Measurements from ENCODE around the gene RAB11FIP2. TPM values are rescaled to one million over a fixed set of nuclear protein-coding genes. Genes with fewer than 3 reads are reported as not detected.

RAB11FIP2 gene
- total and polyA plus RNA-seq, 2 of the 4 experiments (the other 2 are of a cell fraction) = 3.6 to 16.1 TPM

DNA sequence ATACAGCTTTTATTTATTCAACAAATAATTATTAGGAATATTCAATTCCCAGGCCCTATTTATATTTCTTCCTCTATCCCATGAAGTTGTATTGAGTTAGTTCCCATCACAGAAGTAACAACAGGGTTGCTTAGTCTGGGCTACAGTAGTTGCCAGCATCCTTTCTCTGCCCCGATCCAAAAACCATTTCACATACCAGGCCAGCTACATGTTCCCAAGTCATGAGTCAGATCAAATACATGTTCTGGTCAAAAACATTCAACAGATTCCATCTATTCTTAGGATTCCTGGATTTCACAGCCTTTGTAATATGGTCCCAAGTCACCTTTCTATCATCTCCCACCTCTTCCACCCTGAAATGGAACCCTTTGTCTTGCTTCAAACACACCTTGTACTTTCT is 91.6 kb downstream of the RAB11FIP2 start:
- no peaks in the 10 kb centered on the region for H3K36me3 ChIP-seq (ENCODE audit: control insufficient read depth, insufficient read depth, low read length)
- ChIA-PET POLR2A (ENCODE audit: unreplicated experiment) (no interaction called here), CTCF (no interaction called here)
- no peak overlapping the region for H3K56ac ChIP-seq (ENCODE audit: extremely low read depth, insufficient read depth, low read length)
- in situ Hi-C loops (cut with MboI; ENCODE audit: low sequenced_read_pairs) (no loop called here), intact Hi-C loops (cut with micrococcal nuclease) (no loop called here), dilution Hi-C loops (cut with HindIII; ENCODE audit: low sequenced_read_pairs, unreplicated experiment) (no loop called here)
- no peak overlapping the region for H4K91ac ChIP-seq (ENCODE audit: insufficient read depth, low read depth, low read length)
- no peak overlapping the region for H3K18ac ChIP-seq (ENCODE audit: low read depth, low read length)
- H3K14ac ChIP-seq (replicated peaks; ENCODE audit: low read depth, low read length) = no peak overlapping the region
- H3K23ac ChIP-seq (ENCODE audit: low read depth, low read length) = no peak overlapping the region
- H2BK20ac ChIP-seq (ENCODE audit: low read depth, low read length) = no peak overlapping the region
- H4K20me1 ChIP-seq (ENCODE audit: insufficient read depth, low read length) = no peaks in the 10 kb centered on the region
- 60% methylated on average over 1 of the region's 1 CpG; no CpG with 5 or more reads in 1 of the 2 experiments for WGBS, 2 experiments (ENCODE audit: extremely low coverage in 2 of 2, insufficient read length in 1 of 2)
- H2BK15ac ChIP-seq (ENCODE audit: low read depth, low read length) = no peak overlapping the region
- no peak overlapping the region for H4K8ac ChIP-seq (ENCODE audit: low read depth in 2 of 2, low read length in 2 of 2)
- H2AFZ ChIP-seq (replicated peaks; ENCODE audit: low read length, poor library complexity) = no peak overlapping the region
- H3K27me3 ChIP-seq (ENCODE audit: control insufficient read depth, insufficient read depth, low read length) = peaks cover 1% of the 10 kb centered on the region; the same call in 1 of the 2 replicates
- H3K79me1 ChIP-seq (ENCODE audit: low read depth in 1 of 2, low read length in 2 of 2) = no peaks in the 10 kb centered on the region
- no peak overlapping the region for H2BK5ac ChIP-seq (ENCODE audit: low read depth, low read length, poor library complexity, severe bottlenecking)
- TF ChIP-seq MAZ (IDR thresholded peaks at IDR 0.05; ENCODE audit: borderline replicate concordance, low read depth, low read length) (no peak), BHLHE40 (IDR thresholded peaks at IDR 0.05; ENCODE audit: low read depth, low read length) (no peak)
- TF ChIP-seq, protein P1, sequence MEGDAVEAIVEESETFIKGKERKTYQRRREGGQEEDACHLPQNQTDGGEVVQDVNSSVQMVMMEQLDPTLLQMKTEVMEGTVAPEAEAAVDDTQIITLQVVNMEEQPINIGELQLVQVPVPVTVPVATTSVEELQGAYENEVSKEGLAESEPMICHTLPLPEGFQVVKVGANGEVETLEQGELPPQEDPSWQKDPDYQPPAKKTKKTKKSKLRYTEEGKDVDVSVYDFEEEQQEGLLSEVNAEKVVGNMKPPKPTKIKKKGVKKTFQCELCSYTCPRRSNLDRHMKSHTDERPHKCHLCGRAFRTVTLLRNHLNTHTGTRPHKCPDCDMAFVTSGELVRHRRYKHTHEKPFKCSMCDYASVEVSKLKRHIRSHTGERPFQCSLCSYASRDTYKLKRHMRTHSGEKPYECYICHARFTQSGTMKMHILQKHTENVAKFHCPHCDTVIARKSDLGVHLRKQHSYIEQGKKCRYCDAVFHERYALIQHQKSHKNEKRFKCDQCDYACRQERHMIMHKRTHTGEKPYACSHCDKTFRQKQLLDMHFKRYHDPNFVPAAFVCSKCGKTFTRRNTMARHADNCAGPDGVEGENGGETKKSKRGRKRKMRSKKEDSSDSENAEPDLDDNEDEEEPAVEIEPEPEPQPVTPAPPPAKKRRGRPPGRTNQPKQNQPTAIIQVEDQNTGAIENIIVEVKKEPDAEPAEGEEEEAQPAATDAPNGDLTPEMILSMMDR (conservative IDR thresholded peaks at IDR 0.05; ENCODE audit: low read depth, low read length) = no peak
- no peak overlapping the region for H4K5ac ChIP-seq (ENCODE audit: low read depth, low read length)
- H3K9me3 ChIP-seq (ENCODE audit: control insufficient read depth, insufficient read depth, low read length) = no peaks in the 10 kb centered on the region
- no peak overlapping the region for H3K4ac ChIP-seq (ENCODE audit: low read depth, low read length)
- no peak overlapping the region for H2AK5ac ChIP-seq (ENCODE audit: low read depth, low read length)
- H3K9ac ChIP-seq (ENCODE audit: low read depth, low read length) = no peak overlapping the region
- no peak for DNase-seq
- H3K9me1 ChIP-seq (ENCODE audit: insufficient read depth, low read length) = no peaks in the 10 kb centered on the region
- ATAC-seq (ENCODE audit: low read depth) = 0 out of 2 replicates have a peak, but pooled peaks have one; percentile 21
- H2AK9ac ChIP-seq (replicated peaks; ENCODE audit: low read depth, low read length, poor library complexity) = no peak overlapping the region
- no peak overlapping the region for H2BK120ac ChIP-seq (ENCODE audit: low read depth, low read length)
- no peak overlapping the region for H3K27ac ChIP-seq (ENCODE audit: insufficient read depth, low read length)
- no peak overlapping the region for H3K4me2 ChIP-seq (ENCODE audit: low read depth, low read length)
- H3K4me3 ChIP-seq (ENCODE audit: insufficient read depth, low read depth, low read length) = no peak overlapping the region
- H3K4me1 ChIP-seq (ENCODE audit: control insufficient read depth, insufficient read depth, low read length) = no peaks in the 10 kb centered on the region
- no TSS peak for BruUV-seq (replicated peaks)
